HG02852 (cell line): ENCODE results near the gene SDK2.

ENCODE experiments used
- ATAC-seq: cut with Tn5 transposase; IDR thresholded peaks from one replicate; pipeline ENCODE4 v1.9.1; 2021; ENCODE audit warnings: mild to moderate bottlenecking, moderate library complexity; ENCODE audit not compliant: unreplicated experiment

Gene SDK2

GRCh38 chr17:73539166-73539565, 105.1 kb downstream of the SDK2 start:
- ATAC-seq = no peak

GRCh38 chr17:73538445-73538844, 105.8 kb downstream of the SDK2 start:
- no peak for ATAC-seq

GRCh38 chr17:73536700-73537605, 107.3 kb downstream of the SDK2 start:
- no peak for ATAC-seq

GRCh38 chr17:73535746-73536145, 108.5 kb downstream of the SDK2 start:
- no peak for ATAC-seq

- ATAC-seq = no peak
Measured at GRCh38 chr17:73534209-73534909, 109.9 kb downstream of the SDK2 start.

GRCh38 chr17:73533781-73534180, 110.5 kb downstream of the SDK2 start:
- ATAC-seq = no peak

GRCh38 chr17:73533127-73533526, 111.1 kb downstream of the SDK2 start:
- ATAC-seq = no peak

GRCh38 chr17:73532421-73532901, 111.8 kb downstream of the SDK2 start:
- no peak for ATAC-seq

GRCh38 chr17:73531158-73531557, 113.1 kb downstream of the SDK2 start:
- no peak for ATAC-seq

- no peak for ATAC-seq
Measured at GRCh38 chr17:73528679-73529078, 115.6 kb downstream of the SDK2 start.

- no peak for ATAC-seq
Measured at GRCh38 chr17:73526952-73527351, 117.3 kb downstream of the SDK2 start.

GRCh38 chr17:73524941-73525679, 119.1 kb downstream of the SDK2 start:
- no peak for ATAC-seq

GRCh38 chr17:73522696-73523095, 121.5 kb downstream of the SDK2 start:
- no peak for ATAC-seq

- ATAC-seq = no peak
Measured at GRCh38 chr17:73522107-73522506, 122.1 kb downstream of the SDK2 start.

- no peak for ATAC-seq
Measured at GRCh38 chr17:73521376-73521775, 122.9 kb downstream of the SDK2 start.

GRCh38 chr17:73520369-73520761, 123.9 kb downstream of the SDK2 start:
- ATAC-seq = no peak

- no peak for ATAC-seq
Measured at GRCh38 chr17:73519714-73520368, 124.4 kb downstream of the SDK2 start.

- ATAC-seq = no peak
Measured at GRCh38 chr17:73519011-73519410, 125.2 kb downstream of the SDK2 start.

- ATAC-seq = no peak
Measured at GRCh38 chr17:73516431-73516830, 127.8 kb downstream of the SDK2 start.

- no peak for ATAC-seq
Measured at GRCh38 chr17:73514146-73514863, 129.9 kb downstream of the SDK2 start.
